Measurements from ENCODE around the gene SPRING1. TPM values are rescaled to one million over a fixed set of nuclear protein-coding genes. Genes with fewer than 3 reads are reported as not detected.

SPRING1 gene
- polyA plus RNA-seq, 2 of the 4 experiments (the other 2 are of a cell fraction) = 11.2 to 17.4 TPM

- no peak for DNase-seq (ENCODE audit: low read depth in 1 of 2, low spot score in 1 of 2)
- H3K9me3 ChIP-seq = no peaks in the 10 kb centered on the region
- H3K4me1 ChIP-seq = no peaks in the 10 kb centered on the region
- H3K4me2 ChIP-seq = no peak overlapping the region
- no peak overlapping the region for H3K27ac ChIP-seq
- WGBS (ENCODE audit: missing lambda C conversion rate) = 73% methylated on average over 4 of the region's 4 CpGs
- TF ChIP-seq MAX (IDR thresholded peaks at IDR 0.05) = no peak
- no peak for TF ChIP-seq JUN (IDR thresholded peaks at IDR 0.05)
- no peak for TF ChIP-seq EHF (CRISPR knock-in tag; IDR thresholded peaks at IDR 0.05)
- TF ChIP-seq CTCF (IDR thresholded peaks at IDR 0.05) = no peak
- no peak for TF ChIP-seq SREBF2 (IDR thresholded peaks at IDR 0.05)
- no peak for TF ChIP-seq CHD2 (IDR thresholded peaks at IDR 0.05; ENCODE audit: low read length, partially characterized antibody)
- no peak for TF ChIP-seq ZNF302 (CRISPR knock-in tag; IDR thresholded peaks at IDR 0.05)
- TF ChIP-seq HES2 (IDR thresholded peaks at IDR 0.05) = no peak
- TF ChIP-seq NR3C1 (IDR thresholded peaks at IDR 0.05) = no peak
- no peak for TF ChIP-seq HEYL (CRISPR knock-in tag; IDR thresholded peaks at IDR 0.05)
- TF ChIP-seq JUNB (IDR thresholded peaks at IDR 0.05) = no peak
- no peak for TF ChIP-seq HDAC2 (IDR thresholded peaks at IDR 0.05)
- TF ChIP-seq FOXS1 (CRISPR knock-in tag; IDR thresholded peaks at IDR 0.05) = no peak
- H3K4me3 ChIP-seq = no peak overlapping the region
- ChIA-PET CTCF (interaction anchor here (0.9 to 2.0 kb wide), 5 partner anchors 11 to 24 kb away, joined by 3 to 7 read pairs (median 3); no protein-coding TSS in a partner anchor), POLR2A (no interaction called here)
- no peak for FAIRE-seq
- no peak for ATAC-seq
Observed at GRCh38 chr12:116780942-116781341, 43.1 kb upstream of the SPRING1 start.

- FAIRE-seq (no peak), ATAC-seq (no peak), DNase-seq (ENCODE audit: low read depth in 1 of 2, low spot score in 1 of 2) (no peak)
- Histone ChIP-seq H3K27ac (no peak overlapping the region), H3K4me2 (no peak overlapping the region), H3K4me1 (no peaks in the 10 kb centered on the region), H3K4me3 (no peak overlapping the region), H3K9me3 (no peaks in the 10 kb centered on the region)
- ChIA-PET CTCF (interaction anchor here (2.0 kb wide), 1 partner anchor 14 kb away, joined by 7 read pairs; no protein-coding TSS in a partner anchor), POLR2A (no interaction called here)
- TF ChIP-seq FOXS1 (CRISPR knock-in tag; IDR thresholded peaks at IDR 0.05) (no peak), NPAS2 (CRISPR knock-in tag; IDR thresholded peaks at IDR 0.05; ENCODE audit: borderline replicate concordance) (no peak), JUN (IDR thresholded peaks at IDR 0.05) (no peak), PBX3 (IDR thresholded peaks at IDR 0.05) (no peak), MAX (IDR thresholded peaks at IDR 0.05) (no peak), CEBPB (IDR thresholded peaks at IDR 0.05) (no peak), HMGXB4 (CRISPR knock-in tag; IDR thresholded peaks at IDR 0.05; ENCODE audit: borderline replicate concordance) (no peak), GATA3 (IDR thresholded peaks at IDR 0.05; ENCODE audit: borderline replicate concordance) (no peak), EHF (CRISPR knock-in tag; IDR thresholded peaks at IDR 0.05) (no peak), PHF8 (IDR thresholded peaks at IDR 0.05; ENCODE audit: borderline replicate concordance, low read depth) (no peak), HEYL (CRISPR knock-in tag; IDR thresholded peaks at IDR 0.05) (no peak), KDM1A (IDR thresholded peaks at IDR 0.05; ENCODE audit: low read depth) (no peak), POLR2AphosphoS2 (conservative IDR thresholded peaks at IDR 0.05; ENCODE audit: low read length) (no peak), BCL3 (IDR thresholded peaks at IDR 0.05) (no peak), NR3C1 (IDR thresholded peaks at IDR 0.05) (no peak), NFE2L2 (conservative IDR thresholded peaks at IDR 0.05; ENCODE audit: low read length) (no peak), USF2 (IDR thresholded peaks at IDR 0.05) (no peak), ZNF302 (CRISPR knock-in tag; IDR thresholded peaks at IDR 0.05) (no peak), ATOH8 (CRISPR knock-in tag; IDR thresholded peaks at IDR 0.05; ENCODE audit: low read depth) (no peak), FOSB (CRISPR knock-in tag; IDR thresholded peaks at IDR 0.05) (no peak)
- 96% methylated on average over 2 of the region's 2 CpGs for WGBS (ENCODE audit: missing lambda C conversion rate)
Observed at GRCh38 chr12:116779597-116779996, 41.7 kb upstream of the SPRING1 start.
